ENCODE results near the gene KCNQ1OT1. TPM values are rescaled to one million over a fixed set of nuclear protein-coding genes. Genes with fewer than 3 reads are reported as not detected.

The KCNQ1OT1 gene
- total RNA-seq, 2 experiments from 2014 or later = 0.19 to 0.22 TPM

- no peak overlapping the region for H3K4me3 Mint-ChIP-seq
- ChIA-PET POLR2A (interaction anchor here (0.5 kb wide), 1 partner anchor 86 kb away, joined by 3 read pairs; no protein-coding TSS in a partner anchor), CTCF (interaction anchor here (0.6 kb wide), 1 partner anchor 573 kb away, joined by 3 read pairs; no protein-coding TSS in a partner anchor)
- H3K27ac Mint-ChIP-seq = no peak overlapping the region
- no peaks in the 10 kb centered on the region for H3K4me1 Mint-ChIP-seq
- H3K36me3 Mint-ChIP-seq (ENCODE audit: low read depth) = peaks cover 13% of the 10 kb centered on the region
- H3K9me3 Mint-ChIP-seq = peaks cover 21% of the 10 kb centered on the region
- no peaks in the 10 kb centered on the region for H3K27me3 Mint-ChIP-seq
- DNase-seq = no peak
Measured at GRCh38 chr11:2655834-2656622, 43.8 kb downstream of the KCNQ1OT1 start.

GRCh38 chr11:2655016-2655719, 44.6 kb downstream of the KCNQ1OT1 start:
- Mint-ChIP-seq H3K4me1 (no peaks in the 10 kb centered on the region), H3K9me3 (peaks cover 23% of the 10 kb centered on the region), H3K36me3 (ENCODE audit: low read depth) (peaks cover 11% of the 10 kb centered on the region), H3K27me3 (no peaks in the 10 kb centered on the region), H3K4me3 (no peak overlapping the region), H3K27ac (no peak overlapping the region)
- ChIA-PET POLR2A (no interaction called here), CTCF (no interaction called here)
- no peak for DNase-seq

GRCh38 chr11:2653930-2654739, 45.7 kb downstream of the KCNQ1OT1 start:
- Mint-ChIP-seq H3K4me1 (no peaks in the 10 kb centered on the region), H3K27ac (no peak overlapping the region), H3K36me3 (ENCODE audit: low read depth) (peaks cover 13% of the 10 kb centered on the region), H3K27me3 (no peaks in the 10 kb centered on the region), H3K4me3 (no peak overlapping the region), H3K9me3 (peaks cover 26% of the 10 kb centered on the region)
- CTCF ChIA-PET = interaction anchor here (0.6 to 0.7 kb wide), 2 partner anchors 122 to 320 kb away, joined by 3 to 4 read pairs; no protein-coding TSS in a partner anchor
- no peak for DNase-seq
- POLR2A ChIA-PET = no interaction called here

GRCh38 chr11:2653198-2653551, 46.6 kb downstream of the KCNQ1OT1 start:
- Mint-ChIP-seq H3K27me3 (no peaks in the 10 kb centered on the region), H3K36me3 (ENCODE audit: low read depth) (peaks cover 14% of the 10 kb centered on the region), H3K27ac (no peak overlapping the region), H3K4me1 (no peaks in the 10 kb centered on the region), H3K4me3 (no peak overlapping the region), H3K9me3 (peaks cover 28% of the 10 kb centered on the region)
- ChIA-PET CTCF (interaction anchor here (0.7 kb wide), 1 partner anchor 121 kb away, joined by 3 read pairs; no protein-coding TSS in a partner anchor), POLR2A (no interaction called here)
- no peak for DNase-seq

GRCh38 chr11:2652333-2653197, 47.2 kb downstream of the KCNQ1OT1 start:
- Mint-ChIP-seq H3K4me1 (no peaks in the 10 kb centered on the region), H3K27me3 (no peaks in the 10 kb centered on the region), H3K27ac (no peak overlapping the region), H3K36me3 (ENCODE audit: low read depth) (peaks cover 14% of the 10 kb centered on the region), H3K9me3 (peaks cover 29% of the 10 kb centered on the region), H3K4me3 (no peak overlapping the region)
- DNase-seq = no peak
- CTCF ChIA-PET = no interaction called here
- POLR2A ChIA-PET = no interaction called here

GRCh38 chr11:2651826-2652271, 47.9 kb downstream of the KCNQ1OT1 start:
- H3K4me1 Mint-ChIP-seq = no peaks in the 10 kb centered on the region
- H3K4me3 Mint-ChIP-seq = no peak overlapping the region
- peaks cover 33% of the 10 kb centered on the region for H3K9me3 Mint-ChIP-seq
- ChIA-PET POLR2A (no interaction called here), CTCF (no interaction called here)
- H3K27ac Mint-ChIP-seq = no peak overlapping the region
- H3K27me3 Mint-ChIP-seq = no peaks in the 10 kb centered on the region
- peaks cover 14% of the 10 kb centered on the region for H3K36me3 Mint-ChIP-seq (ENCODE audit: low read depth)
- DNase-seq = no peak

- Mint-ChIP-seq H3K27me3 (no peaks in the 10 kb centered on the region), H3K4me3 (no peak overlapping the region), H3K36me3 (ENCODE audit: low read depth) (peaks cover 14% of the 10 kb centered on the region), H3K9me3 (peaks cover 33% of the 10 kb centered on the region), H3K4me1 (no peaks in the 10 kb centered on the region), H3K27ac (no peak overlapping the region)
- ChIA-PET POLR2A (no interaction called here), CTCF (no interaction called here)
- no peak for DNase-seq
Measured at GRCh38 chr11:2651054-2651617, 48.7 kb downstream of the KCNQ1OT1 start.

GRCh38 chr11:2650343-2650867, 49.4 kb downstream of the KCNQ1OT1 start:
- Mint-ChIP-seq H3K27ac (no peak overlapping the region), H3K9me3 (peaks cover 40% of the 10 kb centered on the region), H3K4me1 (no peaks in the 10 kb centered on the region), H3K27me3 (no peaks in the 10 kb centered on the region), H3K36me3 (ENCODE audit: low read depth) (peaks cover 15% of the 10 kb centered on the region), H3K4me3 (no peak overlapping the region)
- CTCF ChIA-PET = no interaction called here
- no peak for DNase-seq
- POLR2A ChIA-PET = no interaction called here

GRCh38 chr11:2649848-2650247, 49.9 kb downstream of the KCNQ1OT1 start:
- peaks cover 42% of the 10 kb centered on the region for H3K9me3 Mint-ChIP-seq
- no peaks in the 10 kb centered on the region for H3K27me3 Mint-ChIP-seq
- H3K4me3 Mint-ChIP-seq = no peak overlapping the region
- no peak overlapping the region for H3K27ac Mint-ChIP-seq
- no peaks in the 10 kb centered on the region for H3K4me1 Mint-ChIP-seq
- DNase-seq = no peak
- ChIA-PET POLR2A (no interaction called here), CTCF (no interaction called here)
- H3K36me3 Mint-ChIP-seq (ENCODE audit: low read depth) = peaks cover 15% of the 10 kb centered on the region

GRCh38 chr11:2649400-2649799, 50.4 kb downstream of the KCNQ1OT1 start:
- Mint-ChIP-seq H3K4me1 (no peaks in the 10 kb centered on the region), H3K4me3 (no peak overlapping the region), H3K36me3 (ENCODE audit: low read depth) (peaks cover 15% of the 10 kb centered on the region), H3K27me3 (no peaks in the 10 kb centered on the region), H3K27ac (no peak overlapping the region), H3K9me3 (peaks cover 44% of the 10 kb centered on the region)
- ChIA-PET POLR2A (no interaction called here), CTCF (no interaction called here)
- DNase-seq = no peak

GRCh38 chr11:2647953-2648352, 51.8 kb downstream of the KCNQ1OT1 start:
- Mint-ChIP-seq H3K27me3 (no peaks in the 10 kb centered on the region), H3K36me3 (ENCODE audit: low read depth) (peaks cover 22% of the 10 kb centered on the region), H3K4me3 (no peak overlapping the region), H3K27ac (no peak overlapping the region), H3K9me3 (peaks cover 57% of the 10 kb centered on the region), H3K4me1 (no peaks in the 10 kb centered on the region)
- DNase-seq = no peak
- POLR2A ChIA-PET = no interaction called here
- CTCF ChIA-PET = interaction anchor here (0.6 to 0.7 kb wide), 2 partner anchors 14 to 21 kb away, joined by 4 to 5 read pairs; no protein-coding TSS in a partner anchor

- Mint-ChIP-seq H3K9me3 (peaks cover 58% of the 10 kb centered on the region), H3K4me1 (no peaks in the 10 kb centered on the region), H3K36me3 (ENCODE audit: low read depth) (peaks cover 22% of the 10 kb centered on the region), H3K27me3 (no peaks in the 10 kb centered on the region), H3K27ac (no peak overlapping the region), H3K4me3 (no peak overlapping the region)
- POLR2A ChIA-PET = no interaction called here
- DNase-seq = no peak
- CTCF ChIA-PET = interaction anchor here (0.7 kb wide), 1 partner anchor 15 kb away, joined by 4 read pairs; no protein-coding TSS in a partner anchor
Measured at GRCh38 chr11:2647167-2647566, 52.6 kb downstream of the KCNQ1OT1 start.

Measured in activated CD4-positive, alpha-beta T cell treated with anti-CD3 and anti-CD28 coated beads, Interleukin-2, amount 10 ng/mL, durations not matched to agents 7 days and 5 days (primary cell).